HepG2 (cell line): ENCODE data around the gene BICDL1. TPM values are rescaled to one million over a fixed set of nuclear protein-coding genes. Genes with fewer than 3 reads are reported as not detected.

ENCODE experiments used
- CEBPB ChIP-seq: IDR thresholded peaks from 2 replicates; pipeline ENCODE4 v1.6.1; 2011; ENCODE audit warnings: low read depth, low read length, improper control_type of control experiment, borderline replicate concordance
- DPF2 ChIP-seq: sonication (generic); formaldehyde crosslinking; IDR thresholded peaks from 2 replicates; pipeline ENCODE4 v1.4.0; 2020; ENCODE audit warnings: mild to moderate bottlenecking, low read depth, missing genetic modification reagents, borderline replicate concordance
- ESRRA ChIP-seq: sonication (generic); formaldehyde crosslinking; IDR thresholded peaks from 2 replicates; pipeline ENCODE4 v1.5.1; 2020; ENCODE audit warnings: mild to moderate bottlenecking, low read depth, missing genetic modification reagents
- FIP1L1 ChIP-seq: fragments of 200-400 bp; formaldehyde crosslinking; IDR thresholded peaks from 2 replicates; pipeline ENCODE4 v1.6.1; 2018; ENCODE audit warnings: low read depth, mild to moderate bottlenecking, low read length, moderate library complexity, borderline replicate concordance; ENCODE audit not compliant: insufficient read depth
- GABPB1 ChIP-seq: IDR thresholded peaks from 2 replicates; pipeline ENCODE4 v1.6.1; 2016; ENCODE audit warnings: mild to moderate bottlenecking, missing genetic modification reagents, moderate library complexity, missing compliant biosample characterization
- GTF2F1 ChIP-seq: fragments of 150-350 bp; IDR thresholded peaks from 2 replicates; pipeline ENCODE4 v1.6.1; 2014; ENCODE audit warnings: low read length
- HDAC1 ChIP-seq: sonication (generic); formaldehyde crosslinking; IDR thresholded peaks from 2 replicates; pipeline ENCODE4 v1.5.1; 2020; ENCODE audit warnings: mild to moderate bottlenecking, missing genetic modification reagents
- KDM6A ChIP-seq: IDR thresholded peaks from 2 replicates; pipeline ENCODE4 v1.6.1; 2016; ENCODE audit warnings: low read depth
- NCOA2 ChIP-seq: sonication (generic); formaldehyde crosslinking; IDR thresholded peaks from 2 replicates; pipeline ENCODE4 v1.8.0; 2022; ENCODE audit warnings: inconsistent platforms
- RERE ChIP-seq: IDR thresholded peaks from 2 replicates; pipeline ENCODE4 v1.6.1; 2016; ENCODE audit warnings: low read depth, missing genetic modification reagents, missing compliant biosample characterization
- SALL1 ChIP-seq: sonication (generic); formaldehyde crosslinking; IDR thresholded peaks from 2 replicates; pipeline ENCODE4 v1.8.0; 2022; ENCODE audit warnings: mild to moderate bottlenecking, missing genetic modification reagents
- SETDB1 ChIP-seq: sonication (generic); formaldehyde crosslinking; IDR thresholded peaks from 2 replicates; pipeline ENCODE4 v1.5.1; 2020; ENCODE audit warnings: missing genetic modification reagents, mild to moderate bottlenecking, borderline replicate concordance
- SKIL ChIP-seq: sonication (generic); formaldehyde crosslinking; IDR thresholded peaks from 2 replicates; pipeline ENCODE4 v1.8.0; 2022; ENCODE audit warnings: missing genetic modification reagents, mild to moderate bottlenecking, moderate library complexity, borderline replicate concordance
- THRA ChIP-seq: sonication (generic); formaldehyde crosslinking; IDR thresholded peaks from 2 replicates; pipeline ENCODE4 v1.4.0; 2020; ENCODE audit warnings: missing genetic modification reagents, borderline replicate concordance
- ZBTB43 ChIP-seq: sonication (generic); formaldehyde crosslinking; conservative IDR thresholded peaks from 2 replicates; pipeline ENCODE4 v1.4.0; 2020; ENCODE audit warnings: missing genetic modification reagents
- ZNF121 ChIP-seq: sonication (generic); formaldehyde crosslinking; IDR thresholded peaks from 2 replicates; pipeline ENCODE4 v1.5.0; 2020; ENCODE audit warnings: mild to moderate bottlenecking, missing genetic modification reagents
- ZNF691 ChIP-seq: sonication (generic); formaldehyde crosslinking; IDR thresholded peaks from 2 replicates; pipeline ENCODE4 v1.4.0; 2020; ENCODE audit warnings: missing genetic modification reagents, low read depth, mild to moderate bottlenecking, borderline replicate concordance
- ZNF792 ChIP-seq: IDR thresholded peaks from 2 replicates; pipeline ENCODE4 v1.6.1; 2016
- polyA plus RNA-seq, 8 experiments: library from polyadenylated mRNA; depleted of rRNA in 3 of 8; stranded (reverse) in 7 of 8; unstranded in 1 of 8; fragments of >200 nt; fragmentation: Illumina TruSeq in 4 of 8; extraction: Trizol in 4 of 8; gene quantifications; 2 replicates each; pipeline versions ENCODE4 v1.2.1 to v1.2.3, GENCODE V29; 2011 to 2016; ENCODE audit warnings: low read depth in 4 of 8, missing spikeins in 1 of 8, mixed read lengths in 1 of 8; ENCODE audit not compliant: insufficient read depth in 1 of 8
- total RNA-seq, 5 experiments: library from RNA; depleted of rRNA; stranded (reverse); fragments of >200 nt; fragmentation: Illumina TruSeq; extraction: Trizol; gene quantifications; 2 replicates each; pipeline ENCODE4 v1.2.3, GENCODE V29; 2016; ENCODE audit warnings: low read depth in 1 of 5

The BICDL1 gene
- total and polyA plus RNA-seq, 2 of the 13 experiments (the other 11 are each of a cell fraction or from before 2014, with no cell fraction given) = 3.6 to 9.7 TPM

GRCh38 chr12:120121766-120122293, 132.8 kb downstream of the BICDL1 start (continued):
- TF ChIP-seq ZBTB43 (CRISPR knock-in tag) = 0 out of 2 replicates have a peak, but pooled peaks have one; percentile 26
- TF ChIP-seq GABPB1 (CRISPR knock-in tag) = 0 out of 2 replicates have a peak, but pooled peaks have one; percentile 26
- TF ChIP-seq ESRRA = peak; percentile 53; the same call in 1 of the 2 replicates
- peak; percentile 67; the same call in 1 of the 2 replicates for TF ChIP-seq CEBPB
- TF ChIP-seq NCOA2 (CRISPR knock-in tag) = peak; percentile 49
- TF ChIP-seq KDM6A (CRISPR knock-in tag) = peak; percentile 52; the same call in 1 of the 2 replicates
- peak; percentile 49; the same call in 1 of the 2 replicates for TF ChIP-seq ZNF792 (CRISPR knock-in tag)
- no peak for TF ChIP-seq ZNF121
- TF ChIP-seq ZNF691 = peak; percentile 83; the same call in 1 of the 2 replicates
- TF ChIP-seq HDAC1 (CRISPR knock-in tag) = peak; percentile 40; the same call in 1 of the 2 replicates
- TF ChIP-seq SKIL (CRISPR knock-in tag) = peak; percentile 65; the same call in 1 of the 2 replicates
- no peak for TF ChIP-seq SETDB1 (CRISPR knock-in tag)
- TF ChIP-seq SALL1 = peak; percentile 80
- no peak for TF ChIP-seq GTF2F1
- 0 out of 2 replicates have a peak, but pooled peaks have one; percentile 25 for TF ChIP-seq RERE (CRISPR knock-in tag)
- TF ChIP-seq FIP1L1 = no peak
- peak; percentile 82; the same call in 1 of the 2 replicates for TF ChIP-seq THRA (CRISPR knock-in tag)
- TF ChIP-seq DPF2 (CRISPR knock-in tag) = peak; percentile 59; the same call in 1 of the 2 replicates
